GM18873 (cell line): ENCODE measurements around the gene CCNH.

Experiments used
- ATAC-seq: cut with Tn5 transposase; IDR thresholded peaks from one replicate; pipeline ENCODE4 v1.9.1; 2021; ENCODE audit warnings: mild to moderate bottlenecking, moderate library complexity, moderate number of reproducible peaks; ENCODE audit not compliant: unreplicated experiment, low FRiP score

Gene CCNH

DNA sequence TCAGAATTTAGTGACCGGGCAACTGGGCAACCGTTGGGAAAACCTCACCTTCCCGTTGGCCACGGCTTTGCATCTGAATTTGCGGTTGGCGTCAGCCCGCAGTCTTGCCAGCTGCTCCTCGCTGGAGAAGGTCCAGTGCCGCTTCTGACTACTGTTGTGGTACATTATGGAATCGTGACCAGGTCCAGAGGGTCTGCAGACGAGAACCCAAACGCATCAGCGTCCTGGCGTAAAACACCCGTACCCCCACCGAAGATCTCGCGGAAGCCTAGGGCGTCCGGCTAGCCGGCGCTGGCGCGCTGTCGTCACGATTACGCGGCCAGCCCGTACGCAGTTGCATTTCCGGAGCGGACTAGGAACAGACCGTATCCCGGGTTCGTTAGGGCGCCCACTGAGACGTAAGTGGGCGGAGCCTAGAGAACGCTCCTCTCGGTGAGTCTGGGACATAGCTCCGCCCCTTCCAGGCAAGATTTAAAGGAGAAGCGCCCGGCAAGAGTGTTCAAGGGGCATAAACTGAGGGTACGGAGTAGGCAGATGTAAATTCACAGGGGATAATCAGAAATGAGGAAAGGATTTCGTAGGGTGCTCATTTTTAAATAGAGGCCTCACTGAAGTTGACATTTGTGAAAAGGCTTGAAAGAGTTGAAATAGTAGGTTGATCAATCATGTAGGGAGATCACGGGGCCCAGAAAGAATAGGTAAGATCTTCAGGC lies at the start of gene CCNH:
CCNH (minus strand) TSS at position 301 of the 713 bp plus-strand sequence; CDS start at position 165, 136 bp downstream.
- peak; percentile 100 for ATAC-seq

DNA sequence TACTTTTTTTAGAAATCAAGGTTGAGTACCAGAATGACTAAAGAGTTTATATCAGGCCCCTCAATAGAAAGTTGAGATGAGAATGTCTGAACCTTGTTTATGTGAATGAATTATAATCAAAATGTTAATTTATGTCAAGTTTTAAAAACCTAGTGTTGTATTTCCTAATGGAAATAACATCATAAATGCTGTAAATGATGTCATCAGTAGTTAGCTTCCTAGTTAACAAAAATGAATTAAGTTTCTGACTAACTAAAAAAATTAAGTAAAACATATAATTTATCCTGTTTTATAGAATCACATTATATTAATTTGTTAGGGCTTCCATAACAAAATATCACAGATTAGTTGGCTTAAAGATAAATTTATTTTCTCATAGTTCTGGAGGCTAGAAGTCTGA lies 45.0 kb upstream of the CCNH start:
- ATAC-seq, result no peak

DNA sequence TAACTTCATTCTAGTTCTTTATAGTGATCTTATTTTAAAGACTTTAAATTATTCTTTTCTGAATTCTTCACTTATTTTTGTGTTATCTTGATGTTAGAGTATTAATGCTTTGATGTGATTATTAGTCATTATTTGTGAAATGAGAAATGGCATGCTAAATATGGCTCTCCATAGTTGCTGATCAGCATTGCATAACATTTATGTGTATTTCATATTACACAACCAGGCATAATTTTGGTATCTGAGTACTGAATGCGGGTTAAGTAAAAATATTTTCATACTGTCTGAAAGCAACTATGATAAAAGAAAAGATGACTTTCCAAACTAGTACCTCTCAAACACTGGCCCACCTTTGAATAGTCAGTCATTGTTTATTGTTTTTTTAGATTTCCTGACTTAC lies 41.1 kb upstream of the CCNH start:
- ATAC-seq, result no peak

DNA sequence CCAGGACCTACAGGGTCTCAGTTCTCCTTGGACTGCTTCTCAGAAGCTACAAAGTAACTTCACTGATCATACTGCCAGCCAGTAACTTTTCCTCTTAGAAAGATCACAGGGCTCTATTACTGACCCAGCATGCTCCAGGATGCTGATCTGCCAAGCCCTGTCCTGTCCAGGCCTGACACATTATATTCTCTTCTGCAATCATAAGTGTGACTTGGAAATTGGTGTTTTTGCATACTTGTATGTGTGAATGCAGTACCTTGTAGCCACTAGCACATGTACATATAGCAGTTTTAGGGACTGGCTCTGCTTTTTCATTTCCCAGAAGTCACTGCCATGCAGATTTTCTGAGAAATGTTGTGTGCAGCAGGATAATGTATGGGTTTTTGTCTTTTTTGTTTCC lies 40.1 kb upstream of the CCNH start:
- ATAC-seq, result no peak

DNA sequence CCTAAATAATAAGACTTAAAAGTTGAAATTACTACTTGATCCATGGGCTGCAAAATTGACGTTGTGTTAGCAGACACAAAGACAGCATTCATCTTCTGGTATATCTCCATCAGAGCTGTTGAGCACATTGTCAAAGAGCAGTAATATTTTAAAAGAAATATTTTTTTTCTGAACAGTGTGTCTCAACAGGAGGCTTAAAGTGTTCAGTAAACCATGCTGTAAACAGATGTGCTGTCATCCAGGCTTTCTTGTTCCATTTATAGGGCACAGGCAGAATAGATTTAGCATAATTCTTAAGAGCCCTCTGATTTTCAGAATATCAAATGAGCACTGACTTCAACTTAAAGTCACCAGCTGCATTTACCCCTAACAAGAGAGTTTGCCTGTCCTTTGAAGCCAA lies 29.7 kb upstream of the CCNH start:
- ATAC-seq, result no peak

DNA sequence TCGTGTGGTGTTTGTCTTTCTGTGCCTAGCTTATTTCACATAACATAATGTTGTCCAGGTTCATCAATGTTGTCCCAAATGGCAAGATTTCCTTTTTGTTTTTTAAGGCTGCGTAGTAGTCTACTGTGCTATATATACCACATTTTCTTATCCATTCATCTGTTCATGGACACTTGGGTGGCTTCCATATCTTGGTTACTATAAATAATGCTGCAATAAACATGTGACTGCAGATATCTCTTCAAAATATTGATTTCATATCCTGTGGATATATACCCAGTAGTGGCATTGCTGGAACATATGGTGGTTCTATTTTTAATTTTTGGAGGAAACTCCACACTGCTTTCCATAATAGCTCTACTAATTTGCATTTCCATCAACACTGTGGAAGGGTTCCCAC lies 25.5 kb upstream of the CCNH start:
- ATAC-seq, result no peak

DNA sequence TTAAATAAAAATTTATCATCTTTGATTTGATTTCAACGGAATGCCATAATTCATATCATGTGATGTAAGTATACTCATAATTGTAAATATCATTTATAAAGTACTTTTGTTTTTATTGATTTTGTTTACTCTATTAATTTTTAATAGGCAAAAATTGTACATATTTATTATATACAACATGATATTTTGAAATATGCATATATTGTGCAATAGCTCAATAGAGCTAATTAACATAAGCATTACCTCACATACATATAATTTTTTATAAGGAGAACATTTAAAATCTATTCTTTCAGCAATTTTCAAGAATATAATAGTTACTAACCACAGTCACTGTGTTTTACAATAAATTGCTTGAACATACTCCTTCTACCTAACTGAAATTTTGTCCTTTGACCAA lies 25.0 kb upstream of the CCNH start:
- ATAC-seq, result no peak

DNA sequence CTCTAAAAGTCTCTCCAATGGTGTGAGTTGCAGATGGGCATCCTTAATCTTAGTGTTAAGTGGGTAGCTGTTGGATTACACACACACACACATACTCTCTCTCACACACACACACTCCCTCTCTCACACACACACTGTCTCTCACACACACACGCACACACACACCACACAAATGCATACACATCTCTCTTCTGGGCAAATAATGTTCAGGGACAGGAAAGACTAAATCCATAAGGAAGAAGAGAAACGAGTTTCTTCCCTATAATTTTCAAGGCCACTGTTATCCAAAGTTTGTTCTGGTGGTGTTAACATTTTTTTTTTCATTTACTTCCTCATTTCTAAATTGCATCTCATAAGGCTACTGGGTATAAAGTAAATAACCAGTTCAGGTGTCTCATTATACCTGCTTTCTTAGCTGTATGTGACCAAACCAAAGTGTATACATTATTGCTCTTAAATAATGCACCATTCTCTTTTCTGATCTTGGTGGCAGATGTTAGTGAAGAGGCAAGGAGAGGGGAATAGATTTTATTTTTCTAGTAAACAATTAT lies 22.5 kb upstream of the CCNH start:
- ATAC-seq, result no peak

DNA sequence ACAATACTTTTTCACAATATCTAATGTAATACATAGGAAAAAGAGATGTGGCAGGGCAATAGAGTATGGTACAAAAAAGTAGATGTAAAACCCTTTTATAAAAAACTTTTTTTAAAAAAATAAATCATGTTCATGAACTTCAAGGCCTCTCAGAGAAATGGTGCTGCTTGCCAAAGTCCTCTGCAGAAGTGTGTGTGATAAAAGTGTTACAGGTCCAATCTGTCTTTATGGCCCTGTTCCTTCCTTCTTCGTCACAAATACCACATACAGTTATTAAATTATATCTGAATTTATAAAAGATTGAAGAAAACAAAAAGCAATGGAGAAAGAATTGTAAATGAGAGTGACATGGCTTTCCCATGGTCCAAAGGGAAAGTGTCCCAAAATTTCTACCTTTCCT lies 21.7 kb upstream of the CCNH start:
- ATAC-seq, result no peak

DNA sequence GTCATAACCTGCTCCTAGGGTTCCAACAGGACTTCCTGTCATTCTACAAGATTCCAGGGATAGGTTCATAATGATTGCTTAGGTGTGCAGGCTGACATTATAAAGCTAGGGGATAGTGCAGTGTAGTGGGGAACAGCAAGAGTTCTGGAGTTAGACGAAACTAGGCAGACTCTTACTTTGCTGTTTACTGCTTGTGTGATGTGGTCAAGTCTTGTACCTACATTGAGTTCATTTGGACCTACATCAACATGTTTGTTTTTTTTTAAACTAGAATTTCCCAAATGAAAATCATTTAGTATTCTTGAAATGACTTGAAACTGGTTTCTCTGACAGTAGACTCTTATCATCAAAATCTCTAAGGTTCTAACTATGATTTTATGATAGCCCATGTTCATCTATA lies 21.2 kb upstream of the CCNH start:
- no peak for ATAC-seq

DNA sequence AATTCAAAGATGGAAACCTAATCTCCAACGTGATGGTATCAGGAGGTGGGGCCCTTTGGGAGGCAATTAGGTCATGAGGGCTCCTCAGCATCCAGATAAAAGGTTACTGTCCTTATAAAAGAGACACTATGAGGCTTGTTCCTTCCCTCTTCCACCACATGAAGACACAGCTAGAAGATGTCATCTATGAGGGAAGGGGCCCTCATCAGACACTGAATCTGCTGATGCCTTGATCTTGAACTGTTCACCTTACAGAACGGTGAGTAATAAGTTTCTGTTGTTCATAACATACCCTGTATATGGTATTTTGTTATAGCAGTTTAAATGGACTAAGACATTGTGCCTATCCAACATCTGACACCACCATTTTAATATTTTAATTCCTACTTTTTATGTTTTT lies 19.7 kb upstream of the CCNH start:
- ATAC-seq, result no peak

DNA sequence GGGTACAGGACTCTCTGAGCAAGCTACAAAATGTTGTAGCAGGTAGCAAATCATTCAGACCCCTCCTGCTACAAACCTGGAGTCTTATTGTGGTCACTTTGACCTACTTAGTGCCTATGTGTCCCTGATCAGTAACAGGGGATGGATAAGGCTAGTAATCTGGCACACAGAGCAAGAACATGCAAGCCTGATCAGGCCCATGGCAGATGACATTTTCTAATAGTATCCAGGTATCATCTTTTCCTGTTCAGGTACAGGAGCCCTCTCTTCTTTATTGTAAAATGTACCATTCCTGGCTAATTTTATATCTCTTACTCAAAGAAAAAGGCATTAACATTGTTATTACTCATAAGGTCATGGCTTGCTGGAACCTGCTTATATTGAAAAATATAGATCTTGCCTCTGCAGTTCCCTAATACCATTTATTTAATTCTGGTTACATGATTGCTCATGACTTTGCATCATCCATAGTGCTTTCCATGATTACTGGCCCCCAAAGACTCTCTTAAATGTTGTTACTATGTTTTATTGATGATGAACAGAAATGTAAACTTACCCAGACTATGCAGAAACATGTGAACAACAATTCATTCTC lies 18.2 kb upstream of the CCNH start:
- ATAC-seq, result no peak

DNA sequence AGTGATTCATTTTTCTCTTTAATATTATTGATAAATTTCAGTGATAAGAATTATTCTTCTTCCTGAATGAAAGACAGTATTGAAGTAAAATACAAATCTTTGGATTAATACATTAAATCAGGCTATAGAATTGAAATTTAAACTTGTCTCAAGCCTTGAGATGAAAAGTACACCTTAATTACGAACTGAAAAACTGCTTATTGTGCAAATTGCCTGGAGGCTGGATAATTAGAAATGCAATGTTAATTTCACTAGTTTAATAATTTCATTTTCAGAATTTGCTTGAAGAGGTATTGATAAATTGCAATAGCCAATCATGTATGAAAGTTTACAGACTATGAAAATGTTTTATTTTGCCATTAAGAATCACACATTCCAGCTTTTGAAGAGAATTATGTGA lies 11.0 kb upstream of the CCNH start:
- no peak for ATAC-seq

DNA sequence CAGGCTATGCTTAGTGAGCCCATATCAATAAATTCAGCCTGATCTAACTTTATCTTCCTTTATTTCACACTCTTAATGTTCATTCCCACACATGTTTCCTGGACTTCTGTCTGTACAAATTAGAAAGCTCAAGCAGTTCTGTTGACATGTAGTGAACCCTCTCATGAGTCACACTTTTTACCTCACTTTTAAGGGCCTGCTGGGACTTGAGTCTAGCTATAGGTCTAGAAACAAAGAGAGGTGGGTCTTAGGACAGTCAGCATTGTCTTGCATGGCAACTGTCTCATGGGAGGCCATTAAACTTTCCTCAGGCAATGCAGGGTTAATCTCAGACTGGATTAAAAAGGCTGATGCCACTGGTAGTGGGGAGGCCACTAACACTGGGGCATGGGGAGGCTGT lies 8.6 kb upstream of the CCNH start:
- ATAC-seq, result no peak

DNA sequence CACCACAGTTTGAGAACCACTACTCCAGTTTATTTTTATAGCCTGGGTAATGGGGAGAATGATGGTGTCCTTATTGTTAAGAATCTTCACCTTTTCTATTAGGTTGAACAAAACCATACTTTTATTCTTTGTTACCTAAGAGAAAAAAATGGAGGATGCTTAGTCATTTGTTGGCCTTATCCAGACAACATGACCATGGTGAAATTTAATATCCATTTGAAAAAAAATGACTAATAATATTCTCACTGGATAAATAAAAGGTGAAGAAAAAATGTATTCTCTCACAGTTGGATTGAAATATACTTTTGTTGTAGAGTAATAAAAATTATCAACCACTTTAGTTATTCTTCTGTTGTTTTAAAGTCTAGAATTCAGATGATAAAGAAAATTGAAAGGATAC lies 5.8 kb upstream of the CCNH start:
- no peak for ATAC-seq

DNA sequence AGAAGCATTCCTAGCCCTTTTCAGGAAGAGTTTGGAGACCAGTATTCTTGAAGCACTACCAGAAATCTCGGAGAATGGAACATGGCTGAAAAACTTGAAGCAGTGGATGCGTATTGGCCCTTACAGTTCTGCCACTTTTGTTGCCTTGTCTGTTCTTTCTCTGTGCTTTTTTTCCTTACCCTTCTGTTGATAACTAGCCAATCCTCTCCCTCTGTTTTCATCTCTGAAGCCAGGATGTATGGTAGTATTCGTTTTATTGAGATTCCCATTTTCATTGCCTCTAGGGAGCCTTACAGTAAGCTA lies 564 bp upstream of the CCNH start:
- no peak for ATAC-seq

DNA sequence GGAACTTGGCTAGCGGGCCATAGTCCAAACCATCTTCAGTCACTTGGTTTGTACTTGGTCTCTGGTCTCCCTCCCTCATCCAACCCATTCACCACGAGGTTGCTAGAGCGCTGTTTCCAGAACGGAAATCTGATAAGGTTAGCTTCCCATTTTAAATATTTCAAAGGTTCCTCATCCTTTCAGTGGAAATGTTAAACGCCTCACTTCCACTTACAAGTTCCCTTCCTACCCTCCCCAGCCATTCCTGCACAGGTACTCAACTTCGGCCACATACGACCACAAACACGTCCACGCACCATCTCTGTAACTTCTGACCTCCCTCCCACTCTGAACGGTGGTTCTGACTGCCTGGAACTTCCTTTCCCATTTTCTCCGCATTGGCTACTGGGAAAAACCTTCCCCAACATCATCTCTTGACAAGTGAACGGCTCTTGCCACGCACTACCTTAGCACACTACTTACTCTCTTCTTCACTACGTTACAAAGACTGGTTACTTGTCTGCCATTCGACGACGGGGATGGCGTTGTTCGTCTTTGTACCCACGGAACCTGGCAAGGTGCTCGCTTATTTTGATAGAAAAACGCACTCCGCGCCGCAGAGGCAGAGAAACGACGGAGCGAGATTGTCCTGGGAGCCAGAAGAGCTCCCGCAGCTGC lies 629 bp downstream of the CCNH start:
- peak; percentile 3 for ATAC-seq

DNA sequence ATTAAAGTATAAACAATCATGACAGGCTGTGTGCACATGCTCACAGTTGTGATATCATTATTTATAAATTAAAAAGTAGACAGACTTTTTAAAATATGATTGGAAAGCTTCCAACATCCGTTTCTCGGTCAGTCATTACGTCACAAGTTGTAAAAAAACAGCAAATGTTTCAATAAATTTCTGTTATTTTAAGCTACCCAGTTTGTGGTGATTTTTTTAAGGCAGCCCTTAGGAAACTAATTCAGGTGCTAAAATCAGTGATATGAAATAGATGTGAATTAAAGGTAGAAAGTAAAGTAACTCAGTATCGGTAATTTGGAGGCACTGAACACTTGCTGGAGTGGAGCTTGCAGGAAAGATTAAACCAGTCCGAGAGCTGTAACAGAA lies 1.2 kb downstream of the CCNH start:
- ATAC-seq, result no peak

DNA sequence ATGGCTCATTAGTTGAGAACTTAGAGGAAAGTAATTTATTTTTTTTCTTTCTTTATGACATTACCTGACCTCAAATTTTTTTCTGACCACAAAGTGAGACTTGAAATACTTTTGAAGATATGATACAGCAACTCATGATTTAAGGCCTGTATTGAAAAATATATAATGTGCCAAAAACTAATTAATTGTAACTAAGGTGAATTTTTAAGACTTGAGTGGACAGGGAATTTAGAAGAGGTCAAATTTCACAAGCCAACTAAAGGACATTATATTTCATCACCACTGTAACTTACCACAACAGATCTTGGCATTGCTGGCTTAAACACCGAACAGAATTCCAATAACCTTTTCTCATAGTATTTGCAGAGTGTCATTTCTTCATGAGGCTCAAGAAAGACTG lies 1.8 kb downstream of the CCNH start:
- ATAC-seq, result no peak

DNA sequence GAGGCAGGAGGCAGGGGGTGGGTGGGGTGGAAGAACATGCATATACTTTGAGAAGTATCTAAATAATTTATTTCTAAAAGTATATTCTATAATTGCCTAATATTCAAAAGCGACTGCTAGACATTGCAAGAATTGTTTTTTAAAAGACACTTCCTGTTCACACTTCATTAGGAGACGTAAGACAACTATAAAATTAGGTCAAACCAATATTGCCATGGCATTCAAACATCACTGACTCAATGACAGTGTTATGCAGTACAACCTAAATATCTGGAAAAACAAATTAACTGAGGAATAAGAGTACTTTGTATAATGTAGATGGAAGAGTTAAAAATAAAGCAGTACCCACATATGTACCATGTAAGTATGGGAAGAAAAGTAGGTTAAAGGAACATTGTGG lies 4.5 kb downstream of the CCNH start:
- ATAC-seq, result no peak

DNA sequence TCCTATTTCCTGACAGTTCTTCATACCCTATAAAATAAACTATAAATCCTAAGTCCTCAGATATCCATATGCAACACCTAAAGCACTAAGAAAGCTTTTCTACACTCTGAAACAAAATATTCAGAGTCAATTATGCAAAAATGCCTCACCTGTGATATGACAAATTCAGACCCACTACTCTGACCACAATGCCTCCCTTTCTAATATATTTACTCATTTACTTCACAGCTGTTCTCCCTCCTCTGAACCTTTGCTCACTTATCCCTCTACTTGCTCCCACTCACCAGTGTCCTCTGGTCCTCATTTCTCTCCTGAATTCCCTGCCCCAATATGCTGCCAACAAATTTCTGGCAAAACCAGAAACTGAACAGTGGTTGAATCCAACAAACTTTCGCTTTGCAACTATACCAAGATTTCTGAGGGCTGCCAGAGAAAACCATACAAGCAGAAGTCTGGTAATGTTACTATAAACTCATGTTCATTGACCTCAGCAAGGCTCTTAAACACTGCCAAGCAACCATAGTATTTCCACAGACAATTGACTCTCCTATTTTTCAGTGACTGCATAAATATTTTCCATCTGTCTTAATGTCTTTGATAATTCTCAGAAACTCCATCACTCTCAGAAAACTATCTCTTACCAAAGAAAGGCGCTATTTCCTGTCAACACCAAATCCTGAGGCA lies 7.1 kb downstream of the CCNH start:
- ATAC-seq, result no peak
